HepG2 (cell line): ENCODE results near the gene CADM1.

Source experiments
- ATF5 ChIP-seq: sonication (generic); formaldehyde crosslinking; IDR thresholded peaks from 2 replicates; pipeline ENCODE4 v1.4.0; 2020; ENCODE audit warnings: mild to moderate bottlenecking, low read depth, missing genetic modification reagents
- CTCF ChIP-seq: sonication (generic); formaldehyde crosslinking; IDR thresholded peaks from 2 replicates; pipeline ENCODE4 v1.5.0; 2020; ENCODE audit warnings: mild to moderate bottlenecking, missing genetic modification reagents, moderate library complexity
- FOXM1 ChIP-seq: sonication (generic); formaldehyde crosslinking; IDR thresholded peaks from 2 replicates; pipeline ENCODE4 v1.5.0; 2020; ENCODE audit warnings: missing genetic modification reagents
- PAXIP1 ChIP-seq: sonication (generic); formaldehyde crosslinking; conservative IDR thresholded peaks from 2 replicates; pipeline ENCODE4 v1.4.0; 2020; ENCODE audit warnings: mild to moderate bottlenecking, missing genetic modification reagents, moderate library complexity
- SMARCC2 ChIP-seq: fragments of 450-650 bp; IDR thresholded peaks from 2 replicates; pipeline ENCODE4 v1.6.1; 2017; ENCODE audit warnings: antibody characterized with exemption, mild to moderate bottlenecking
- ZFP36L2 ChIP-seq: sonication (generic); formaldehyde crosslinking; IDR thresholded peaks from 2 replicates; pipeline ENCODE4 v1.4.0; 2020; ENCODE audit warnings: missing genetic modification reagents

- TF ChIP-seq FOXM1 (CRISPR knock-in tag) (no peak), ATF5 (CRISPR knock-in tag) (no peak), ZFP36L2 (CRISPR knock-in tag) (no peak), SMARCC2 (no peak), CTCF (CRISPR knock-in tag) (no peak), PAXIP1 (CRISPR knock-in tag) (no peak)
These were observed 246.0 kb downstream of the CADM1 start for GRCh38 chr11:115258216-115258615.
